Endothelial cell of umbilical vein (primary cell): ENCODE data around the gene PCDHGA2. TPM values are rescaled to one million over a fixed set of nuclear protein-coding genes. Genes with fewer than 3 reads are reported as not detected.

Experiments
- BruUV-seq: library from RNA; stranded (reverse); fragments of 400-500 nt; replicated peaks from 2 replicates; lab custom pipeline; 2021; lab: Mats Ljungman, UMichigan
- CTCF ChIA-PET: fragments of 300-600, 350-600 bp; sonication (Branson Sonifier 250); formaldehyde crosslinking; loops from one replicate; lab custom pipeline; 2021; ENCODE audit warnings: antibody characterized with exemption, inconsistent platforms; lab: Charles Lee
- POLR2A ChIA-PET: fragments of 300-600, 350-600 bp; sonication (Branson Sonifier 250); formaldehyde crosslinking; loops from one replicate; lab custom pipeline; 2021; ENCODE audit warnings: antibody characterized with exemption, inconsistent platforms; lab: Charles Lee
- DNase-seq: peaks from one replicate; pipeline ENCODE4 v3.0.0-alpha.2; 2011; ENCODE audit warnings: low read depth, low spot score
- FAIRE-seq: peaks from 2 replicates; lab custom pipeline; 2011; peaks lifted over from hg19 to GRCh38; lab: Jason Lieb, UNC
- H2AFZ ChIP-seq: 2 replicates; pipeline ENCODE4 v1.6.0; 2012; ENCODE audit warnings: low read depth, low read length, control low read depth, inconsistent platforms
- H3K27ac ChIP-seq: 2 replicates; pipeline ENCODE4 v1.5.1; 2011; ENCODE audit warnings: low read depth, mild to moderate bottlenecking, control low read depth, low read length, moderate library complexity; ENCODE audit not compliant: insufficient read depth
- H3K27me3 ChIP-seq, 2 experiments: 2 replicates each; pipeline versions ENCODE4 v1.6.0 to v1.6.1; 2011; ENCODE audit warnings: low read length in 2 of 2, mixed read lengths in 1 of 2; ENCODE audit not compliant: control insufficient read depth in 2 of 2, insufficient read depth in 2 of 2
- H3K36me3 ChIP-seq, 2 experiments: 2 replicates in 1 of 2; 3 replicates in 1 of 2; pipeline ENCODE4 v1.5.1; 2011; ENCODE audit warnings: low read length in 2 of 2, mild to moderate bottlenecking in 1 of 2, moderate library complexity in 1 of 2; ENCODE audit not compliant: control insufficient read depth in 2 of 2, insufficient read depth in 2 of 2; ENCODE audit errors: extremely low read depth in 1 of 2
- H3K4me1 ChIP-seq: 3 replicates; pipeline ENCODE4 v1.5.1; 2011; ENCODE audit warnings: mild to moderate bottlenecking, low read length; ENCODE audit not compliant: control insufficient read depth, insufficient read depth; ENCODE audit errors: extremely low read depth
- H3K4me2 ChIP-seq: 2 replicates; pipeline ENCODE4 v1.6.1; 2011; ENCODE audit warnings: low read length, control low read depth, mixed read lengths; ENCODE audit not compliant: insufficient read depth
- H3K4me3 ChIP-seq, 3 experiments: fragments of 200-600 bp in 1 of 3; sonication (generic), shearing (Covaris generic) in 1 of 3; replicated peaks in 1 of 3; 2 replicates each; pipeline ENCODE4 v1.5.1; 2011 to 2016; ENCODE audit warnings: control low read depth in 3 of 3, low read length in 3 of 3, mild to moderate bottlenecking in 2 of 3, inconsistent platforms in 1 of 3, low read depth in 1 of 3, moderate library complexity in 1 of 3; ENCODE audit not compliant: insufficient read depth in 1 of 3
- H3K79me2 ChIP-seq: 2 replicates; pipeline ENCODE4 v1.6.0; 2012; ENCODE audit warnings: low read length, inconsistent platforms; ENCODE audit not compliant: control insufficient read depth, insufficient read depth
- H3K9ac ChIP-seq: replicated peaks from 2 replicates; pipeline ENCODE3; 2011; ENCODE audit warnings: low read length, control low read depth; ENCODE audit not compliant: insufficient read depth; ENCODE audit errors: extremely low read depth
- H3K9me1 ChIP-seq: replicated peaks from 3 replicates; pipeline ENCODE4 v1.6.0; 2011; ENCODE audit warnings: mild to moderate bottlenecking, low read length; ENCODE audit not compliant: control insufficient read depth, insufficient read depth; ENCODE audit errors: extremely low read depth
- H3K9me3 ChIP-seq: replicated peaks from 2 replicates; pipeline ENCODE4 v1.5.1; 2012; ENCODE audit warnings: low read length, inconsistent platforms; ENCODE audit not compliant: control insufficient read depth, insufficient read depth
- H4K20me1 ChIP-seq: replicated peaks from 2 replicates; pipeline ENCODE3; 2011; ENCODE audit warnings: mild to moderate bottlenecking, low read length; ENCODE audit not compliant: control insufficient read depth, insufficient read depth; ENCODE audit errors: extremely low read depth
- EZH2 ChIP-seq: IDR thresholded peaks from 2 replicates; pipeline ENCODE4 v1.6.1; 2012; ENCODE audit warnings: borderline replicate concordance, low read depth, mild to moderate bottlenecking, moderate library complexity, low read length, inconsistent platforms; ENCODE audit not compliant: severe bottlenecking
- FOS ChIP-seq: IDR thresholded peaks from 2 replicates; pipeline ENCODE4 v1.6.1; 2011; ENCODE audit warnings: mild to moderate bottlenecking, low read length, moderate library complexity, borderline replicate concordance; ENCODE audit not compliant: insufficient read depth
- GATA2 ChIP-seq: IDR thresholded peaks from 2 replicates; pipeline ENCODE4 v1.7.0; 2011; ENCODE audit warnings: low read depth, mild to moderate bottlenecking, moderate library complexity, mixed read lengths, low read length; ENCODE audit not compliant: insufficient read length, insufficient read depth
- JUN ChIP-seq: IDR thresholded peaks from 2 replicates; pipeline ENCODE4 v1.6.1; 2011; ENCODE audit warnings: borderline replicate concordance, low read depth; ENCODE audit not compliant: insufficient read length, insufficient read depth
- MAX ChIP-seq: IDR thresholded peaks from 2 replicates; pipeline ENCODE4 v1.6.1; 2011; ENCODE audit not compliant: insufficient read depth, insufficient read length
- MYC ChIP-seq: IDR thresholded peaks from one replicate; pipeline ENCODE4 v1.6.1; 2011; ENCODE audit warnings: mild to moderate bottlenecking, low read depth, low read length
- POLR2A ChIP-seq: IDR thresholded peaks from 2 replicates; pipeline ENCODE4 v1.6.1; 2012; ENCODE audit warnings: low read depth, mild to moderate bottlenecking, control low read depth, low read length
- POLR2AphosphoS5 ChIP-seq: IDR thresholded peaks from 2 replicates; pipeline ENCODE4 v1.6.1; 2012; ENCODE audit warnings: low read depth, mild to moderate bottlenecking, control low read depth, low read length, moderate library complexity; ENCODE audit not compliant: insufficient read depth
- dilution Hi-C: fragments of 300-500 bp; cut with MboI; formaldehyde crosslinking; loops from one replicate; pipeline ENCODE4 v1.15.0; 2019; ENCODE audit warnings: low sequenced_read_pairs; ENCODE audit not compliant: extremely low pct_ligation_motif_present
- intact Hi-C: fragments of 100-400 bp; cut with micrococcal nuclease; formaldehyde crosslinking; loops from one replicate; pipeline ENCODE4 v1.10.0; 2022
- polyA plus RNA-seq, 4 experiments: library from polyadenylated mRNA; depleted of rRNA in 3 of 4; stranded (reverse) in 3 of 4; unstranded in 1 of 4; fragments of >200 nt; gene quantifications; 2 replicates each; pipeline versions ENCODE4 v1.2.1 to v1.2.3, GENCODE V29; 2011 to 2012; ENCODE audit warnings: missing spikeins in 1 of 4
- total RNA-seq: library from RNA; stranded (reverse); gene quantifications from 2 replicates; pipeline ENCODE4 v1.2.3, GENCODE V29; 2021
- TF ChIP-seq, protein P1 (sequence below), 2 donors: IDR thresholded peaks; 1 replicate in 1 of 2; 2 replicates in 1 of 2; pipeline ENCODE4 v1.5.1; 2011; ENCODE audit warnings: low read length in 2 of 2, mild to moderate bottlenecking in 2 of 2, moderate library complexity in 2 of 2, control low read depth in 1 of 2, inconsistent platforms in 1 of 2, low read depth in 1 of 2; ENCODE audit not compliant: insufficient read depth in 1 of 2; ENCODE audit errors: extremely low read depth in 1 of 2

Gene PCDHGA2
- total and polyA plus RNA-seq, 2 donors (not counting 3 experiments of a cell fraction or from before 2014, with no cell fraction given): 1.2 to 2.0 TPM

DNA sequence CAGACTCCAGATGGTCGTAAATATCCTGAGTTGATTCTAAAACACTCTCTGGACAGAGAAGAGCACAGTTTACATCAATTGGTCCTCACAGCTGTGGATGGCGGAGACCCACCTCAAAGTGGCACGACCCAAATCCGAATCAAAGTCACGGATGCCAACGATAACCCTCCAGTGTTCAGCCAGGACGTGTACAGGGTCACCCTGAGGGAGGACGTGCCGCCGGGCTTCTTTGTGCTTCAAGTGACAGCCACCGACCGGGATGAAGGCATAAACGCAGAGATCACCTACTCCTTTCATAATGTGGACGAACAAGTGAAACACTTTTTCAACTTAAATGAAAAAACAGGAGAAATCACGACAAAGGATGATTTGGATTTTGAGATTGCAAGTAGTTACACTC lies 22.1 kb downstream of the PCDHGA2 start:
- H3K36me3 ChIP-seq: no peaks in the 10 kb centered on the region
- no peaks in the 10 kb centered on the region for H3K79me2 ChIP-seq
- H3K4me1 ChIP-seq: no peaks in the 10 kb centered on the region
- H4K20me1 ChIP-seq: no peaks in the 10 kb centered on the region
- no peak for FAIRE-seq
- TF ChIP-seq EZH2: peak; percentile 0
- TF ChIP-seq MAX: no peak
- BruUV-seq: no TSS peak
- intact Hi-C loops: no loop called here
- no peak overlapping the region for H3K27ac ChIP-seq
- H2AFZ ChIP-seq: no peak overlapping the region
- H3K9me1 ChIP-seq: no peaks in the 10 kb centered on the region
- peaks cover 51 to 69% of the 10 kb centered on the region in 2 experiments for H3K27me3 ChIP-seq
- DNase-seq: no peak
- H3K4me3 ChIP-seq: no peak overlapping the region
- H3K9ac ChIP-seq: no peak overlapping the region
- H3K9me3 ChIP-seq: peaks cover 2% of the 10 kb centered on the region
- CTCF ChIA-PET: interaction anchor here (0.7 to 1.3 kb wide), 8 partner anchors 10 to 203 kb away, joined by 3 to 5 read pairs (median 3); partner anchors contain the start of genes PCDHGA11, PCDHGA12 and PCDHGB1
- dilution Hi-C loops: no loop called here
- POLR2A ChIA-PET: no interaction called here
- no peak overlapping the region for H3K4me2 ChIP-seq

DNA sequence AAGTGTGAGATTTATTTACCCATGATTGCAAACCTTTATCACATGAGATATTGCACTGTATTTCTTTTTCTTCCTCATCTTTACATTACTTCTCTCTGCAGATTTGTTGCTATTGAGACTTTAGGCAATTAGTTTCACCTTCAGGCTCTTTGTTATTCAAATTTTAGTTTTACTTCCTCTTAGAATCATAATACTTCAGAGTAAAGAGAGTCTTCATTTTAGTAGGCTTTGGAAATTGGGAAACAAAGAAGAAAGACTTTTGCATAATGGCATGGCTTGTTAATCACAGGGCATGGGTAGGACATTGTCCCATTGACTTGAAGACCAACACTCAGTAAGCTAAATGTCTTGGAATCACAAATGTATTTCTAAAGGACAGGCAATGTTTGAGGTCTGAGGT lies 24.2 kb downstream of the PCDHGA2 start:
- no peak overlapping the region for H3K27ac ChIP-seq
- CTCF ChIA-PET: interaction anchor here (1.0 kb wide), 1 partner anchor 18 kb away, joined by 3 read pairs; no protein-coding TSS in a partner anchor

More for the DNA sequence above, 24.2 kb downstream of the PCDHGA2 start:
- FAIRE-seq: no peak
- no peaks in the 10 kb centered on the region for H4K20me1 ChIP-seq
- POLR2A ChIA-PET: no interaction called here
- H2AFZ ChIP-seq: no peak overlapping the region
- TF ChIP-seq FOS (no peak), POLR2A (no peak), EZH2 (no peak), MYC (no peak), POLR2AphosphoS5 (no peak), GATA2 (no peak), MAX (no peak), JUN (no peak)
- TF ChIP-seq, protein P1, sequence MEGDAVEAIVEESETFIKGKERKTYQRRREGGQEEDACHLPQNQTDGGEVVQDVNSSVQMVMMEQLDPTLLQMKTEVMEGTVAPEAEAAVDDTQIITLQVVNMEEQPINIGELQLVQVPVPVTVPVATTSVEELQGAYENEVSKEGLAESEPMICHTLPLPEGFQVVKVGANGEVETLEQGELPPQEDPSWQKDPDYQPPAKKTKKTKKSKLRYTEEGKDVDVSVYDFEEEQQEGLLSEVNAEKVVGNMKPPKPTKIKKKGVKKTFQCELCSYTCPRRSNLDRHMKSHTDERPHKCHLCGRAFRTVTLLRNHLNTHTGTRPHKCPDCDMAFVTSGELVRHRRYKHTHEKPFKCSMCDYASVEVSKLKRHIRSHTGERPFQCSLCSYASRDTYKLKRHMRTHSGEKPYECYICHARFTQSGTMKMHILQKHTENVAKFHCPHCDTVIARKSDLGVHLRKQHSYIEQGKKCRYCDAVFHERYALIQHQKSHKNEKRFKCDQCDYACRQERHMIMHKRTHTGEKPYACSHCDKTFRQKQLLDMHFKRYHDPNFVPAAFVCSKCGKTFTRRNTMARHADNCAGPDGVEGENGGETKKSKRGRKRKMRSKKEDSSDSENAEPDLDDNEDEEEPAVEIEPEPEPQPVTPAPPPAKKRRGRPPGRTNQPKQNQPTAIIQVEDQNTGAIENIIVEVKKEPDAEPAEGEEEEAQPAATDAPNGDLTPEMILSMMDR (IDR thresholded peaks at IDR 0.05; ENCODE audit: extremely low read depth in 1 of 2, insufficient read depth in 1 of 2, low read depth in 1 of 2, low read length in 2 of 2): no peak
- peaks cover 51 to 74% of the 10 kb centered on the region in 2 experiments for H3K27me3 ChIP-seq
- no peaks in the 10 kb centered on the region for H3K79me2 ChIP-seq
- dilution Hi-C loops: no loop called here
- no peaks in the 10 kb centered on the region for H3K9me1 ChIP-seq
- H3K4me1 ChIP-seq: no peaks in the 10 kb centered on the region
- no peaks in the 10 kb centered on the region for H3K36me3 ChIP-seq
- H3K9ac ChIP-seq: no peak overlapping the region
- H3K4me2 ChIP-seq: no peak overlapping the region
- BruUV-seq: no TSS peak
- DNase-seq: no peak
- peaks cover 2% of the 10 kb centered on the region for H3K9me3 ChIP-seq
- intact Hi-C loops: no loop called here
- H3K4me3 ChIP-seq: no peak overlapping the region
